ENCODE results near the gene ZBTB3.
"Not testable (repeated sequence)": the region's sequence is repeated elsewhere in the genome, so short reads cannot be mapped to it uniquely, and the experiment has no call there.

ZBTB3 gene

DNA sequence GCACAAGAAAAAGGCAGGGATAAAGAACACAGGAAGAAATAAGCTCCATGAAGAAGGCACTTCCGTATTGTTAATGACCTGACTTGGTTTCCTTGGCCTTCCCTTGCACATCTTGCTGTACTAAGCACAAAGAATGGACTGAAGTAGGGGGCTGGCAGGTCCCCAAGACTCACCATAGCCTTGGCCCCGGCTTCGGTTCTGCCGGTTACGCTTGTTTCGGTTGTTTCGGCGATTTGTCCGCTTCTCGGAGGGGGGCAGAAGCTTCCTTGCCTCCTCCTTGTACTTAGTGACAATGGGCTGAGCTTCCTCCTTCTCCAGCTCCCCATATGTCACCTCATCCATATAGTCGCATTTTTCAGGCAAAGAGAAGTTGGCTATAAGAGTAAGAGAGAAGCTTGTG lies 37.1 kb downstream of the ZBTB3 start:
- no peak for DNase-seq (ENCODE audit: low read depth in 2 of 3, low spot score in 2 of 3)

DNA sequence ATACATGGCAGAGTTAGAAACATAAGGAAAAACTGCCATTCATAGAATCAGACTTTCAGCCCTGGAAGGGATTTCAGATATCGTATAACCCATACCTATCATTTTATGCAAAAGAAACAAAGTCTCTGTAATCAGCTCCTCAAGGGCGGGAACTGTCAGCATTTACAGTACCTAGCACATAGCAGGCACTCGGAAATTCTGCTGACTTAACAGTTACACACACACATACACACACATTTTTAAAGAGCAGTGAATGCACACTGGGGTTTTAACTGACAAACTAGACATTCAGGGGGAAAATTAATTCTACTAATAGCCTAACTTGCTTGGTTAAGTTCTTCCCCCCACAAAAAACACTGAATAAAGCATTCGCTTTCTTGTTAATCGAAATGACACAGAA lies 37.8 kb downstream of the ZBTB3 start:
- DNase-seq (ENCODE audit: low read depth in 2 of 3, low spot score in 2 of 3), result no peak

DNA sequence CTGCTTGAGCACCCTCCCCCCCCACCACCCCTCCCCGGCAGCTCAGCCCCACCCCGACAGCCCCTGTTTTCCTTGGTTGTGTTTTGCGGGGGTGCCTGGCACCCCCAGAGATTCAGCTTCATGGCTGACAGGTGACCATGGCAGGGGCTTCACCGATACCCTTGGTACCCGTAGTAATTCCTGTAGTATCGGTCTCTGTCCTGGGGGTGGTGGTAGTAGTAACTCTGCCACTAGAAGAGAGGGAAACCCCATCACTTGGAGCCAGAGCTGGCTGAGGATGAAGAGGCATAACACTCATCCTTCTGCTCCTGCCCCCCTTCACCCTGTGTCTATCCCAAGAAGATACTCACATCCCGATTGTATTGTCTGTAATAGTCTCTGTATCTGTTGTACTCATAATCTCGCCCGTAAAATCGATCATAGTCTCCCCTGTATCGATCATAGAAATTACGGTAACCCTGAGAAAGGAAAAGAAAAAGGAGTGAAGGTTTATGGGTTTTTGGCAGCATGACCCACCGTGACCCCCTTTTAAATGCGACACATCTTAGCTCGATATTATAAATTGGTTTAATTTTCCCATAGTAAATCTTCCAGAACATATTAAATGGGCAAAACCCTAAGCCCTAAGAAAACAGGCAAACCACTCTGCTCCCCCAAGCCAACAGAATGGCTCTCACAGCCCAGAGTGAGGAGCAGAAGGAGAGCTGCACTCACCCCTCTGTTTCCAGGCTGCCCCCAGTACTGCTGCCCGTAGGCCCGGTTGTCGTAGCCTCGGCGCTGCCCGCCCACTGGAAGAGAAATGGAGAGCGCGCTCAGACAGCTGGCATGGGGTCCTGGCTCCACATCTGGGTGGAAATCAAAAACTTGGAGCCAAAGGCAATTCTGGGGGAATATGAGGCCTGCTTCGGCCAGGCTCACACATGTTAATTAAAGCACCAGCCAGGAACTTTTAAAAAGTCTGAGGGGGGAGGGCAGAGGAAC lies 38.5 kb downstream of the ZBTB3 start:
- DNase-seq (ENCODE audit: low read depth in 2 of 3, low spot score in 2 of 3), result no peak

DNA sequence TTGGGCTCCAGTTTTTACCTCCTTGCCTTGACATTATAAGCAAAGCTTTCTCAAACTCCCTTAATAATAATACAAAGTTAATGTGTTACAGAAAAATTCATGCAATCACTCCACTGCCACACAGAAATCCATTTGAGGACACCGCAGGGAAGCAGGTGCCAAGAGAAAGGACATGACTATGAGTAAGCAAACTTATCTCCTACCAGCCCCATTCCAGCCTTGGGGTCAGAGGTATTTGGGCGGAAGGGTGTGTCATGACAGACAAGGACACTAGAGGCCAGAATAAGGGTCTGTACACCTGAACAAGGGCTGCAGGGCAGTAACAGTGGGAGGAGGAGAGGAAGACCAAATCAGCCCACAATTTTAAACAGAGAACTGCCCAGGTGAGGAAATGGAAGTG lies 40.6 kb downstream of the ZBTB3 start:
- DNase-seq (ENCODE audit: low read depth in 2 of 3, low spot score in 2 of 3), result no peak

DNA sequence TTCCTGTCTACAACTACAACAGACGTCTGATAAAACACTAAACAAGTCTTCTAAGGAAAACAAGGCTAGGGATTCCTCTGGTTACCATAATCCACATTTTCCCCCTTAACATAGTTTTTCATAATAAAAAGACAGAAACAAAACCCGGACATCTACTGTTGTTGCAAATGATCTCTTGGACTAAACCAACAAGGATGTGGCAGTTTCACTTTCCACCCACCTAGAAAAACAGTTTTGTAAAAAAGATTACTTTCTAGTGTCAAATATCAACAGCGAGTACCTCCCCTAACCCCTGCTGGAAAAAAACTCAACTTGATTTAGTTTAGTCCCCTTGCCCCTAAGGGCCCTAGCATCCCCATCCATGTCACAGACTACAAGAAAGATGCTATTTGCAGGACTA lies 41.1 kb downstream of the ZBTB3 start:
- DNase-seq (ENCODE audit: low read depth in 2 of 3, low spot score in 2 of 3), result no peak

DNA sequence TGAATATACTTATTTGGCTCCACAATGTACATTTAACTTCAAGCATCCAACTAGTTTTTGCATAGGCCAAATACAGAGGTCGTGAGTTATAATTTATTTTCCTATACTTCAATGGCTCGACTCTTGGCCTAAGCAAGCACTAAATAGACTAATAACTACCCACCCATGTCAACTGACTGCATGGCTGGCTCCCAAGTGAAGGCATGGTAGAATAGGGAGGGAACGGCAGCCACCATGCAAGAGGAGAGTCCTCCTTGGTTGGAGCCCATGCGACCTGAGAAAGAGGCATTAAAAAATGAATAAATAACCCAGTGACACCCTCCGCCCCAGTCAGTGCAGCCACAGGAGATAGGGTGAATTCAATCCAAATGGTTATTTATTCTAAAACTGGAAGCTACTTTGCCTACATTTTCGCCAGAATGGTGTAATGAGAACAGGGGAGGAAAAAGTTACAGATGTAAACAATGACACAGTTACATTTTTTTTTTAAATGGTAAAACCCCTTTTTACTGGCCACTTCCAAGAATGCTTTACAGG lies 41.6 kb downstream of the ZBTB3 start:
- no peak for DNase-seq (ENCODE audit: low read depth in 2 of 3, low spot score in 2 of 3)

DNA sequence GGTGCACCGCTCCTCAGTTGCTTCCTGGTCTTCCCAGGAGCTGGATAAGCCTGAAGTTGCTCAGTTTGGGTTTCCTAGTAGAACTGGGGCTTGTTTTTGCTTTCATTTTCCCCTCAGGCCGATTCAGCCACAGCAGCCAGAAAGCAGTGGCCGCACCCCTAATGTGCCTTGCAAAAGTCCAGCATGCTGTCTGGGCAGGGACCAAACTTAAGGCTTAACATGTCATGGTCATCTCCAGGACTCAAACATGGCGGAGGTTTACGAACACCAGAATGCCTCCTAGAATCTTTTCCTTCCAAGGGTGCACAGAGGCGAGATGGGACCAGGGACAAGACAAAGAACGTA lies 44.0 kb downstream of the ZBTB3 start:
- no peak for DNase-seq (ENCODE audit: low read depth in 2 of 3, low spot score in 2 of 3)

DNA sequence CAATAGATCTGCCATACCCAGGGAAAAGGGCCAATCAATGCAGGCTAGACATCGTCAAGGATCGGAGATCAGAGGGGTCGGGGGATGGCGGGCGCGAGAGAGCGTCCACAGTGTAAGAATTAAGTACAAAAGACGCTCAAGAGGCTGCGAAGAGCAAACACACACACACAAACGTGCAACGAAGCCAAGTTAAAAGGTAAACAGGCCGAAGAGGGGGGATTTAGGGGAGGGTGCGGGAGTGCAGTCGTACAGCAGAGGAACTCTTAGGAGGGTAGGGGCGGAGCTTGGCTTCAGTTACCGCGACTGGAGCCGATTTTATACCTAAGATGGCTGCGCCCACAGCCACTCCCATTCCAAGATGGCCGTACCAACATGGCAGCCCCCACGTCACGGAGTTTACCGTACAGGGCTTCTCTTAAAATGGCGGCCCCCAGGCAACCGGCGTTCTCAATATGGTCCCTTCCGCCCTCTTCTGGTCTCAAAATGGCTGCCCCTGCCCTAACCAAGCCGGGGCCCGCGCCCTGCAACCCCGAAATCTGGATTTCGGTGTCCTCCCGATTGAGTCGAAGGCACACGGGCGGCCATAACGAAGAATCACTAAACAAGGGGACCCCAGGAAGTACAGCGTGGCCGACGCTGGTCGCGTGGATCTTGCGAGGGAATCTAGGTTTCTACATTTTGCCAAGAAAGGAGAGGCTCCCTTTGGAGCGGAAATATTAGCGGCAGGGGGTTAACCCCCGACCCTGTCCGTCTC lies 44.5 kb downstream of the ZBTB3 start:
- DNase-seq (ENCODE audit: low read depth in 2 of 3, low spot score in 2 of 3), result peak; percentile 73 to 87 (median 85)

DNA sequence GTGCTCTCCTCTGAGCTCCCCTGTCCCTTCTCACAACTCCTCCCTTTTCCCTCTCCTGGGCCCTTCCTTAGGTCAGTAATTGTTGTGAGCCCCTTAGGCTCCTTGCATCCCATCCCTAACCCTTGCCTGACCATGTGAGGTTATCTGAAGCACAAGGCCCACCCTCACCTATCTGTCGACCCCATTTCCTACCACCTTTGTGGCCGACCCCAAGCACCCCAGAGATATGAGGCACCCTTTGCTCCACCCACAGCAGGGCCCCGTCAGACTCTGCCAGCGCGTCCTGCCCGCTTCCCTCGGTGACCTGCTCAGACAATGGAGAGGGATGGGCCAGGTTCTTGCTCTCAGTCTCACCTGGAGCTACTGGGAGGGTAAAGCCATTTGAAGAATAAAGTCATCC lies 45.2 kb downstream of the ZBTB3 start:
- no peak for DNase-seq (ENCODE audit: low read depth in 2 of 3, low spot score in 2 of 3)

DNA sequence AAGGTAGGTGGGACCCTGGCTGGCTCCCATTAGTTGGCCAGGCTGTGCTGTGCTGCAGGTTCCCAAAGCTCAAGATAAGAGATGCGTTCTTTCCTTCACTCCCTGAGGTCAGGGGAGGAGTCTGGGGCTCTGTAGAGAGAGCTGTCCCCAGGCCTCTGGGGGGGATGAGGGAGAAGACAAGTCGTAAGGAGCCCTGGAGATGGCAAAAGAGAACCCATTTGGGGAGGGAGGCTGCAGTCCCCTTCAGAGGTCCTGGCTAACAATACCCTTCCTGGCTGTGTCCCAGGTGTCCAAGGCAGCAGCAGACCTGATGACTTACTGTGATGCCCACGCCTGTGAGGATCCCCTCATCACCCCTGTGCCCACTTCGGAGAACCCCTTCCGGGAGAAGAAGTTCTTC lies 45.6 kb downstream of the ZBTB3 start:
- DNase-seq (ENCODE audit: low read depth in 2 of 3, low spot score in 2 of 3), result no peak

DNA sequence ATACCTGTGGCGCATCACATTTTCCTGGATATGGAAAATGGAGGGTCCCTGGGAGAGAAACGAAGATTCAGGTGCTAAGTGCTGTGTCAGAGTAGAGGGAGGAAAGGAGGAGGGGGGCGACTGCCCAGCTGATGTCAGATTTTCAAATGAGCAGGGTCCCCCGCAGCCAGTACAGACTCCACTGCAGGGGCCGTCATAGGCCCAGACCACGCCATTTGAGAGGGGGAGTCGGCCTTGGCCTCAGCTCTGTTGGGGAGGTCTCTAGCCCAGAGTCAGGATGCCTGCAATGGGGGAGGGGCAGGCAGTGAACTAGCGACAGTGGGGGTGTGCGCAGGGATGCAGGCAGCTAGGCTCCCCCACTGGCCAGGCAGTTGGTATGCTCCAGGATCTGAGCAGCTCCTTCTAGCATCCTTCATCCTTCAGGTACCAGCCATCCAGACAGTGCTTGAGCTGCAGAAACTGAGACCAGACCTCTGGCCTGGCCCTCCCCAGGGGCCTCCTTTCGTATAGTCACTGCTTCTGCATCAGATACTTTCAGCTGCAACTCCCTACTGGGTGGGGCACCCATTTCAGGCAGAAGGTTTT lies 46.6 kb downstream of the ZBTB3 start, which contains the start of the genes BSCL2 and GNG3:
BSCL2 (minus strand) TSS at position 148 of the 585 bp plus-strand sequence. CDS start 229 bp downstream, outside the sequence.
GNG3 (plus strand) TSS at position 400 of the 585 bp plus-strand sequence. CDS start 620 bp downstream, outside the sequence.
- no peak for DNase-seq (ENCODE audit: low read depth in 2 of 3, low spot score in 2 of 3)

DNA sequence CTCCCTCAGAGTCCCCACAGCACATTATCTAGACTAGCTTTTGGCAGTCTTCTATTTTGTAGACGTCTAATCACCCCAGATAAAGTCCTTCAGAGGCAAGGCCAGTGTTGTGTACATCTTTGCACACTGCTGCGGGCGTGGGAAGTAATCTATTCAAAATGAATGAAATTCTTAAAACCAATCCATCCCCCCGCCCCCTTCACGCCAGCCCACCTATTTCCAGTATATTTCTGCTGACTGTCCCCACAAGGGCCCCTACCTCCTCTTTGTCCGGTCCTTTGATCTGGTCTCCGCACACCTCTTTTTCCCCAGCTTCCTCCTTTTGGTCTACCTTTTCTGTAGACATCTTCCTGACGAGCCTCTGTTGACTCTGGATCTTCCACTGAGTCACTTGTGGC lies 47.1 kb downstream of the ZBTB3 start:
- no peak for DNase-seq (ENCODE audit: low read depth in 2 of 3, low spot score in 2 of 3)

DNA sequence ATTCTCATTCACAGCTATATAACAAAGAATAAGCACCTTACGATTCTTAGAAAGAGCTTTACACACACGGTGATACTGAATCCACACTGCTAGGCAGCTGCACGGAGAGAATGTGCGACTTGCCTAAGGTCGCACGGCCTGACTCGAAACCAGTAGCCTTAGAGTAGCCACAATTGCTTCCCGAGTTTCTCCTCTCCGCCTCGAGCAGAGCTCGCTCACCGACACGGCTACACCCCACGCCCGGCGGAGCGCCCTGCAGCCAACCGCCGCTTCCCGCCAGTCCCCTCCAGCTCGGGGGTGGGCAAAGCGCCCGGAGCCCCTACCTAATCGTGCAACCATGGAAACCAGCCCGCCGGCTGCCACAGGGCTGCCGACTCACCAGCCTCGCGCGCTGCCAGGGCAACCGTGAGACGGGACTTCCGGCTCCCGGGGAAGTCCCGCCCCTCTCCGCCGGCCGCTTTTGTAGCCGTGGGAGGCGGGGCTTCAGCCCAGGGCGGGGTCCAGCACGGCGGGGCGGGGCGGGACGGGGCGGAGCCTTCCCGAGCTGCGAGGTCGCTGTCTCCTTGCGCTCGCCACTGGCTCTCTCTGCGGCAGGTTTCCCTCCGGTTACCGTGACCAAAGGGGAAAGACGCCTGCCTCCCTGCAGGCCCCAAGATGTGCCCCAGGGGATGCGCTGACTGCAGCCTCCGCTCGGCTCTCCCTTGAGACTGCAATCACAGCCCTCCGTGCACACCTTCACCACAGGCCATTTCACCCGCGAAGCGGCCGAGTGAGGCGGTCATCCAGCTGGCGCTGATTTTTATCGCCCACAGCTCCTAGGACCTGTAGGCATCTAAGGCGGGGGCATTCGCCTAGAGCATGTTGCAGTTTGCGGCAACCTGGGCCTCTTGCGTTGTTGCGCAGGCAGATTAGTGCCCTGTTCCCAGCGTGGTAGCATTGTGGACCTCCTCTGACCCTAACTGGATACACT lies 47.8 kb downstream of the ZBTB3 start:
- peak; percentile 89 for DNase-seq (ENCODE audit: low read depth in 2 of 3, low spot score in 2 of 3)

DNA sequence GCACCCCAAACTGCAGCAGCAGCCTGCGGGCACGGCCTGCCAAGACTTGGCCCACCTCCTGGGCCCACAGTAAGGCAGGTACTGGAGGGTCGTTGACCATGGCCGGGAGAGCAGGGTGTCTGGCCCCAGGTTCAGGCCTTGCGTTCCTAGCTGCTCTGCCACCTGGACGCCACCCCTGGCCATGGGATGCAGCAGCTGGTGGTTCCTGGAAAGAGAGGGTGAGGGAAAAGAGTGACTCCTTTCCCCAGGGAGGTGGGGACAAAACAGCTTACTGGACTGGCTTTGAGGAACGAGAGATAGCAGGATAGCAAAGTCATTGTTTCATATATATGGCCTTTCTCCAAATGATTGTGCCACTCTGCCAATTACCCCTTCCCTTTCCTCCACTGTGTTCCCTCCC lies 48.5 kb downstream of the ZBTB3 start:
- DNase-seq (ENCODE audit: low read depth in 2 of 3, low spot score in 2 of 3), result no peak

DNA sequence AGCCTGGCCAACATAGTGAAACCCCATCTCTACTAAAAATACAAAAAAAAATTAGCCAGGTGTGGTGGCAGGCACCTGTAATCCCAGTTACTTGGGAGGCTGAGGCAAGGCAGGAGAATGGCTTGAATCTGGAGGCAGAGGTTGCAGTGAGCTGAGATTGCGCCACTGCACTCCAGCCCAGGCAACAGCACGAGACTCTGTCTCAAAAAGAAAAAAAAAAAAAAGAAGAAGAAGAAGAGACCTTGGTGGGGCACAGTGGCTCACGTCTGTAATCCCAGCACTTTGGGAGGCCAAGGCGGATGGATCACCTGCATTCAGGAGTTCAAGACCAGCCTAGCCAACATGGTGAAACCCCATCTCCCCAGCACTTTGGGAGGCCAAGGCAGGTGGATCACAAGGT lies 50.0 kb downstream of the ZBTB3 start:
- DNase-seq (ENCODE audit: low read depth in 2 of 3, low spot score in 2 of 3), result not testable (repeated sequence)

DNA sequence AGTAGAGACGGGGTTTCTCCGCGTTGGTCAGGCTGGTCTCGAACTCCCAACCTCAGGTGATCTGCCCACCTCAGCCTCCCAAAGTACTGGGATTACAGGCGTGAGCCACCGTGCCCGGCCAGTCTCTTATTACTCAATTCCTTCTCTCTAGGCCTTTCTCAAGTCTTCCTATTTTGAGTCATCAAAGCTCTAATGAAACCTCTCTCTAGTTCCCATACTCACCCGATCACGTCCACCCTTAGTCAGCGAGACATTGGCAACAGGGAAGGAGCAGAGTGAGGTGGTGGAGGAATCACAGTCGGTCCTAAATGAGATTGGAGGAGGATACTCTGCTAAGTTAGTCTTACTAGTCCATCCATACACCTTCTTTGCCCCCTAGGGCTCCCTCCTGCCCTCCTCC lies 51.7 kb downstream of the ZBTB3 start:
- DNase-seq (ENCODE audit: low read depth in 2 of 3, low spot score in 2 of 3), result no peak
